Lung (tissue), 12 donors: ENCODE data around the gene ENTPD2. TPM values are rescaled to one million over a fixed set of nuclear protein-coding genes. Genes with fewer than 3 reads are reported as not detected.

Experiments
- ATAC-seq: fragments of 200-7000 bp; cut with Tn5 transposase; one replicate; pipeline ENCODE4 v1.9.1; 2020; ENCODE audit warnings: moderate number of reproducible peaks; ENCODE audit not compliant: insufficient read depth, low FRiP score
- DNase-seq, 3 donors: peaks; one replicate each; pipeline ENCODE4 v3.0.0-alpha.2; 2013 to 2017
- H3K27ac ChIP-seq, 2 donors: one replicate each; pipeline ENCODE4 v1.5.1; 2013; ENCODE audit warnings: mild to moderate bottlenecking in 2 of 2, moderate library complexity in 2 of 2, control low read depth in 1 of 2, inconsistent platforms in 1 of 2, low read depth in 1 of 2, low read length in 1 of 2
- H3K27me3 ChIP-seq, 3 donors: one replicate each; pipeline ENCODE4 v1.5.1; 2013; ENCODE audit warnings: low read length in 2 of 3; ENCODE audit not compliant: control insufficient read depth in 3 of 3, insufficient read depth in 3 of 3
- H3K36me3 ChIP-seq, 4 donors: one replicate each; pipeline ENCODE4 v1.5.1; 2013; ENCODE audit warnings: low read length in 4 of 4, mild to moderate bottlenecking in 1 of 4, moderate library complexity in 1 of 4; ENCODE audit not compliant: control insufficient read depth in 4 of 4, insufficient read depth in 4 of 4
- H3K4me1 ChIP-seq, 5 donors: one replicate each; pipeline ENCODE4 v1.5.1; 2013; ENCODE audit warnings: low read length in 5 of 5, mild to moderate bottlenecking in 2 of 5, moderate library complexity in 1 of 5; ENCODE audit not compliant: control insufficient read depth in 5 of 5, insufficient read depth in 5 of 5
- H3K4me3 ChIP-seq: one replicate; pipeline ENCODE4 v1.5.1; 2013; ENCODE audit warnings: mild to moderate bottlenecking, control low read depth, moderate library complexity
- H3K9ac ChIP-seq, 2 donors: one replicate each; pipeline ENCODE4 v1.5.1; 2013; ENCODE audit warnings: low read length in 2 of 2, control low read depth in 1 of 2; ENCODE audit not compliant: insufficient read depth in 1 of 2
- H3K9me3 ChIP-seq, 4 donors: one replicate each; pipeline ENCODE4 v1.5.1; 2013; ENCODE audit warnings: low read length in 3 of 4, mild to moderate bottlenecking in 1 of 4, moderate library complexity in 1 of 4; ENCODE audit not compliant: control insufficient read depth in 4 of 4, insufficient read depth in 3 of 4
- CTCF ChIP-seq: IDR thresholded peaks from 2 replicates; pipeline ENCODE4 v1.5.1; 2012; ENCODE audit warnings: mild to moderate bottlenecking; ENCODE audit errors: control extremely low read depth, extremely low read depth
- WGBS, 2 donors: extraction: QIAGEN DNeasy Blood & Tissue Kit; methylation state at CpG; one replicate each; pipeline ENCODE4 v1.1.7; 2013; 5-methylcytosine and 5-hydroxymethylcytosine counted together
- polyA plus RNA-seq, 2 donors: library from polyadenylated mRNA; stranded (reverse); fragments of 200-250 nt; gene quantifications; one replicate each; pipeline ENCODE4 v1.2.1, GENCODE V29; 2013
- total RNA-seq, 2 donors: library from RNA; depleted of rRNA in 1 of 2; stranded (reverse); fragments of >200 nt in 1 of 2; gene quantifications; one replicate each; pipeline ENCODE4 v1.2.1, GENCODE V29; 2014 to 2021
- donor health status: control.
- donor health status: control.
- donor health status: Bipolar disorder and iron deficiency.
- donor health status: healthy.
- donor health status: DM: yes; HTN: yes; CAD: no.

ENTPD2 gene
- total and polyA plus RNA-seq, 4 donors = 0.39 to 3.2 (median 1.2) TPM

GRCh38 chr9:137014776-137015539 lies 38.9 kb downstream of the ENTPD2 start:
- no peaks in the 10 kb centered on the region for H3K27me3 ChIP-seq
- no peak for TF ChIP-seq CTCF
- no peak overlapping the region for H3K4me3 ChIP-seq
- H3K36me3 ChIP-seq = peaks cover 0 to 63% (median 7%) of the 10 kb centered on the region in 4 donors
- H3K4me1 ChIP-seq = no peaks in the 10 kb centered on the region
- ATAC-seq (no peak), DNase-seq (no peak)
- no peak overlapping the region for H3K9ac ChIP-seq
- H3K9me3 ChIP-seq = no peaks in the 10 kb centered on the region
- no peak overlapping the region for H3K27ac ChIP-seq
- WGBS, 2 donors = 95% methylated on average over 36 of the region's 36 CpGs

GRCh38 chr9:137014166-137014565 lies 39.7 kb downstream of the ENTPD2 start:
- no peak for TF ChIP-seq CTCF
- DNase-seq (no peak), ATAC-seq (no peak)
- Histone ChIP-seq H3K9ac (no peak overlapping the region), H3K27ac (no peak overlapping the region), H3K36me3 (peaks cover 0 to 69% (median 7%) of the 10 kb centered on the region in 4 donors), H3K27me3 (no peaks in the 10 kb centered on the region), H3K9me3 (no peaks in the 10 kb centered on the region), H3K4me1 (no peaks in the 10 kb centered on the region), H3K4me3 (no peak overlapping the region)
- 93 to 96% methylated on average over 23 of the region's 23 CpGs for WGBS, 2 donors

- Histone ChIP-seq H3K4me3 (no peak overlapping the region), H3K9me3 (no peaks in the 10 kb centered on the region), H3K9ac (no peak overlapping the region), H3K36me3 (peaks cover 0 to 67% (median 6%) of the 10 kb centered on the region in 4 donors), H3K27ac (no peak overlapping the region), H3K27me3 (no peaks in the 10 kb centered on the region), H3K4me1 (no peaks in the 10 kb centered on the region)
- DNase-seq = no peak
- WGBS, 2 donors = 96 to 97% methylated on average over 14 to 20 of the region's 20 CpGs
- ATAC-seq = no peak
- no peak for TF ChIP-seq CTCF
These were observed 40.3 kb downstream of the ENTPD2 start for GRCh38 chr9:137013571-137013940.
